ENCODE measurements around the gene STX1B. TPM values are rescaled to one million over a fixed set of nuclear protein-coding genes. Genes with fewer than 3 reads are reported as not detected.
A peak's percentile ranks its signal among the peaks of the same experiment; 100 is the strongest.

Gene STX1B
- total RNA-seq, 4 donors from 2014 or later, result 0.92 to 2.6 (median 1.8) TPM

DNA sequence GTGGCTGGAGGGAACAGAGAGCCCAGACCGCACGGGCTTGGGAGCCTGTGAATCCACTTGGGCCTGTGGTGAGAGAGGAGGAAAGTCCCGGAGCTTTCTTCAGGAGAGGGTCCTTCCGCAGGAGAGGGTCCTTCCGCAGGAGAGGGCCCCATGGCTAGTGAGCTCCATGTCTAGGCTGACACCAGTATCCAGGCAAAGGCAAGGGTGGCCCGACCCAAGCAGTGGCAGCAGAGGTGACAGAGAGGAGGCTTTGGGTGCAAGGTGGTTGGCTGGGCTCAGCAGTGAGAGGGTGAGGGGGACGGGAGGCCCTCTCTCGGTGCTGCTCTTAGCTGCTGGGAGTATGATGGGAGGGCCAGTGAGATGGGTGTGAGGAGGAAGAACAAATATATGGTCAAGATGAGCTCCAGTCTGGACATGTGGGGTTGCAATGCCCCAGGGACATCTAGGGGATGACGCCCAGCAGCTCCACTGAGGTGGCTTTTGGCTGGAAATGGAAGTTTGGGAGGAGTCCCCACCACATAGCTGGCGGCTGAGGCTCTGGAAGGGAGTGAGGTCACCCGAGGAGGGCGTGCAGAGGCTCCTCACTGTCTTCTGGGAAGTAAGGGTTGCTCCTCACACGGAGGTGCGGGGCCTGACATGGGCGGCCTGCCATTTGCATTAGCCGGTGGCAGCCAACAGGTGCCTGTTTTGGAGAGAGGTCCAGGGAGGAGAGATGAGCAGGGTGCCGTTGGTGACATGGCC, 27.7 kb downstream of the STX1B start:
- TF ChIP-seq EP300 (IDR thresholded peaks at IDR 0.05) (no peak), POLR2AphosphoS5 (IDR thresholded peaks at IDR 0.05) (no peak), POLR2A (IDR thresholded peaks at IDR 0.05; ENCODE audit: low read depth) (no peak)
- TF ChIP-seq, protein P1, sequence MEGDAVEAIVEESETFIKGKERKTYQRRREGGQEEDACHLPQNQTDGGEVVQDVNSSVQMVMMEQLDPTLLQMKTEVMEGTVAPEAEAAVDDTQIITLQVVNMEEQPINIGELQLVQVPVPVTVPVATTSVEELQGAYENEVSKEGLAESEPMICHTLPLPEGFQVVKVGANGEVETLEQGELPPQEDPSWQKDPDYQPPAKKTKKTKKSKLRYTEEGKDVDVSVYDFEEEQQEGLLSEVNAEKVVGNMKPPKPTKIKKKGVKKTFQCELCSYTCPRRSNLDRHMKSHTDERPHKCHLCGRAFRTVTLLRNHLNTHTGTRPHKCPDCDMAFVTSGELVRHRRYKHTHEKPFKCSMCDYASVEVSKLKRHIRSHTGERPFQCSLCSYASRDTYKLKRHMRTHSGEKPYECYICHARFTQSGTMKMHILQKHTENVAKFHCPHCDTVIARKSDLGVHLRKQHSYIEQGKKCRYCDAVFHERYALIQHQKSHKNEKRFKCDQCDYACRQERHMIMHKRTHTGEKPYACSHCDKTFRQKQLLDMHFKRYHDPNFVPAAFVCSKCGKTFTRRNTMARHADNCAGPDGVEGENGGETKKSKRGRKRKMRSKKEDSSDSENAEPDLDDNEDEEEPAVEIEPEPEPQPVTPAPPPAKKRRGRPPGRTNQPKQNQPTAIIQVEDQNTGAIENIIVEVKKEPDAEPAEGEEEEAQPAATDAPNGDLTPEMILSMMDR (IDR thresholded peaks at IDR 0.05), result no peak
- Histone ChIP-seq H3K27me3 (no peaks in the 10 kb centered on the region), H3K9me3 (no peaks in the 10 kb centered on the region), H3K4me3 (no peak overlapping the region), H3K36me3 (peaks cover 33 to 83% (median 75%) of the 10 kb centered on the region in 4 donors), H3K27ac (replicated peaks in 1 of 4) (peak overlapping the region in 2 of 4 donors; percentile 36 to 44), H3K4me1 (peaks cover 11 to 22% (median 20%) of the 10 kb centered on the region in 4 donors)
- intact Hi-C loops (cut with DNase I), result no loop called here
- 77% methylated on average over 15 of the region's 17 CpGs for WGBS
- no peak for DNase-seq (ENCODE audit: extremely low spot score)

DNA sequence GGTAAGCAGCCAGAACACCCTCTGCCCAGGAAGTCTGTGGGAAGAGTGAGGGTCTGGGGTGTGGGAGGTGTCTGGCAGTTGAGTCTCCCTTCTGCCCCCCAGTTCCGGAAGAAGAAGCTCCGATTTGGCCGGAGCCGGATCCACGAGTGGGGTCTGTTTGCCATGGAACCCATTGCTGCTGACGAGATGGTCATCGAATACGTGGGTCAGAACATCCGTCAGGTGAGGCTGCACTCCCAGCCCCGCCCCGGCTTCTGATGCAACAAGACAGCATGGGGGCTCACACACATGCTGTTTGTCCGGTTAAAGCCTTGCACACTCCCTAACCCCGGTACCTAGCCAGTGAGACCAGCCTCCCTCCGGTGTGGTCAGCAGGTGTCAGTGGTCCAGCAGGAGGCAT, 29.5 kb downstream of the STX1B start:
- peaks cover 45 to 88% (median 85%) of the 10 kb centered on the region in 4 donors for H3K36me3 ChIP-seq
- 94% methylated on average over 14 of the region's 14 CpGs for WGBS
- no peaks in the 10 kb centered on the region for H3K27me3 ChIP-seq
- no peaks in the 10 kb centered on the region for H3K9me3 ChIP-seq
- H3K4me3 ChIP-seq, result no peak overlapping the region
- no peak for DNase-seq (ENCODE audit: extremely low spot score)
- intact Hi-C loops (cut with DNase I), result no loop called here
- no peak overlapping the region for H3K27ac ChIP-seq (replicated peaks in 1 of 4)
- peaks cover 8 to 19% (median 16%) of the 10 kb centered on the region in 4 donors for H3K4me1 ChIP-seq
- no peak for TF ChIP-seq POLR2A (IDR thresholded peaks at IDR 0.05; ENCODE audit: low read depth)
- TF ChIP-seq, protein P1 (IDR thresholded peaks at IDR 0.05), result no peak
- TF ChIP-seq EP300 (IDR thresholded peaks at IDR 0.05), result no peak
- TF ChIP-seq POLR2AphosphoS5 (IDR thresholded peaks at IDR 0.05), result no peak

DNA sequence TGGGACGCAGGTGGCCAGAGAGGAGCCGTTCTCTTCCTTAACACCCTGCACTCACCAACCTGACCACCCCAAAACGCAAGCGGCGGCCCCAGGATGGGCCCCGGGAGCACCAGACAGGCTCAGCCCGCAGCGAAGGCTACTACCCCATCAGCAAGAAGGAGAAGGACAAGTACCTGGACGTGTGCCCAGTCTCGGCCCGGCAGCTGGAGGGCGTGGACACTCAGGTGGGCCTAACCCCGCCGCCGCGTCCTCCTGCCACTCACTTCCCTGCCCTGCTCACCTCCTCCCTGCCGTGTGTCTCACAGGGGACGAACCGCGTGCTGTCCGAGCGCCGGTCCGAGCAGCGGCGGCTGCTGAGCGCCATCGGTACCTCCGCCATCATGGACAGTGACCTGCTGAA, 30.0 kb downstream of the STX1B start:
- TF ChIP-seq POLR2A (IDR thresholded peaks at IDR 0.05; ENCODE audit: low read depth) (no peak), POLR2AphosphoS5 (IDR thresholded peaks at IDR 0.05) (no peak), EP300 (IDR thresholded peaks at IDR 0.05) (no peak)
- TF ChIP-seq, protein P1 (IDR thresholded peaks at IDR 0.05), result no peak
- DNase-seq (ENCODE audit: extremely low spot score), result no peak
- no peaks in the 10 kb centered on the region for H3K27me3 ChIP-seq
- peaks cover 3 to 13% (median 11%) of the 10 kb centered on the region in 4 donors for H3K4me1 ChIP-seq
- no peaks in the 10 kb centered on the region for H3K9me3 ChIP-seq
- intact Hi-C loops (cut with DNase I), result no loop called here
- WGBS, result 80% methylated on average over 6 of the region's 29 CpGs
- H3K4me3 ChIP-seq, result no peak overlapping the region
- H3K27ac ChIP-seq (replicated peaks in 1 of 4), result no peak overlapping the region
- peaks cover 50 to 93% (median 91%) of the 10 kb centered on the region in 4 donors for H3K36me3 ChIP-seq

DNA sequence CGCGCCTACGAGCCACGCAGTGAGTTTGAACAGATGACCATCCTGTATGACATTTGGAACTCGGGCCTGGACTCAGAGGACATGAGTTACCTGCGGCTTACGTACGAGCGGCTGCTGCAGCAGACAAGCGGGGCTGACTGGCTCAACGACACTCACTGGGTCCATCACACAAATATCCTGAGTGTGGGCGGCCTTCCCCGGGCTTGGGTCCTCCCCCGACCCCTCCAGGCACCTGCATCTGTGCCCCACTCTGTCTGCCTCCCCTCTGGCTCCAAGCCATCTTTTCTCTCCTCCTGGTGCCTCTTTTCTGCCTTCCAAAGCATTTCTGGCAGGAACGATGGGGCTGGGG, 30.4 kb downstream of the STX1B start:
- whole genome bisulfite sequencing, result 90% methylated on average over 9 of the region's 15 CpGs
- Histone ChIP-seq H3K4me1 (peaks cover 0 to 9% (median 7%) of the 10 kb centered on the region in 4 donors), H3K36me3 (peaks cover 52 to 97% (median 95%) of the 10 kb centered on the region in 4 donors), H3K9me3 (no peaks in the 10 kb centered on the region), H3K27ac (replicated peaks in 1 of 4) (no peak overlapping the region), H3K27me3 (no peaks in the 10 kb centered on the region), H3K4me3 (no peak overlapping the region)
- TF ChIP-seq, protein P1 (IDR thresholded peaks at IDR 0.05), result no peak
- TF ChIP-seq POLR2AphosphoS5 (IDR thresholded peaks at IDR 0.05) (no peak), POLR2A (IDR thresholded peaks at IDR 0.05; ENCODE audit: low read depth) (no peak), EP300 (IDR thresholded peaks at IDR 0.05) (no peak)
- DNase-seq (ENCODE audit: extremely low spot score), result no peak
- intact Hi-C loops (cut with DNase I), result no loop called here

Data from esophagus muscularis mucosa (tissue), 4 donors.